NCI-H82 treated with DMSO at 0.1 percent for 48 hours (cell line): ENCODE results near the gene CYP4A11.
"Not testable (repeated sequence)": the region's sequence is repeated elsewhere in the genome, so short reads cannot be mapped to it uniquely, and the experiment has no call there.

Experiments used
- DNase-seq: peaks from one replicate; lab custom pipeline; 2025; ENCODE audit not compliant: unreplicated experiment; lab: John Stamatoyannopoulos, UW

CYP4A11 gene

DNA sequence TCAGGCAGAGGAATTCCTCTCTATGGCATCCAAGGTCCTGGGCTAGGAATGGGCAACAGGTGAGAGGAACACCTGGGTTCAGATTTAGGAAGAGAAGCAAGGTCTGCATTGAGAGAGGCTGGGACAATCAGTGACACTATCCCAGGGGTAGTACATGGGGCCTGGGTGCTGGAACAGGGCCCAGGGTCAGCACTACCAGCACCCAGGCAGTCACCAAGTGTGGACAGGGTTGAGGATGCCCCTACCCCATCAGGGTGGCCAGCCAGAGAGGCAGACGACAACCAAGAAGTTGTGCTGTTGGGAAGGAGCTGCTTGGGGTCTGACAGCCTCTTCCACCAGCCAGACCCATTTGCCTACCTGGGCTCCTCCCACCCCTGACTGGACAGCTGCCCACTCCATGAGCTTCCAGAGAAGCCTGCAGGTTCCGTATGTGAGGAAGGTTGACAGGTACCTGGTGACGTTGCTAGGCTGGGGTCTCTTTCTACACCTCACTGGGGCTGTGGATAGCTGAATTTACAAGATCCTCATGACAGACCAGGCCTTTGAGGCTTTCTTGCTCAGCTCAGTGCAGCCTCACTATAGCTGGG is 13.9 kb downstream of the CYP4A11 start:
- no peak for DNase-seq

DNA sequence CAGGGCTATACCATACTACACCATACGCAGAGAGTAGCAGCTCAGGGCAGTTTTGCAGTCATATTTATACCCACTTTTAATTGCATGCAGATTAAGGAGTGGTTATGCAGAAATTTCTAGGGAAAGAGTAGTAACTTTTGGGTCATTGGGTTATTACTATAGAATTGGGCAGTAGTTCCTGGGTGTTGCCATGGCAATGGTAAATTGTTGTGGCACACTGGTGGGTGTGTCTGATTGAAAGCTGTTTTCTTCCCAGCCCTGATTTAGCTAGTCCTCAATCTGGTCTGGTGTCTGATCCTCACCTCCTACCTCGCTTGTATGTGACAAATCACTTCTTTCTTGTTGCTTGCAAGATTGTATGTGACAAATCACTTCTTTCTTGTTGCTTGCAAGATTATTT is 30.5 kb downstream of the CYP4A11 start:
- DNase-seq: no peak

DNA sequence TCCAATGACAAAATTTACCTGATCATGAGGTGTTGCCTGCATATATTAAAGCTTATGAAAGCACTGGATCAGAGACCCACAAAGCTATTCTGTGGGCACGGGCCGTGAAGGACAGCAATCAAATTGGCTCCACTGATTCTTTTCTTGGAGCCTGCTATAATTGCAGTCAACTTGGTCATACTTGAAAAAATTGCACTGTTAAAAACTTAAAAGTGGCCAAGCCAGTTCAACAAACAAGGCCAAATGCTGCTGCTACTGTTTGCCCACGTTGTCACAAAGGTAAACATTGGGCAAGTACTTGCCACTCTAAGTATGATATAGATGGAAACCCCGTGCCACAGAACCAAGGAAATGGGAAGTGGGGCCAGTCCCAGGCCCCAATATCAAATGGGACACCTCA is 37.8 kb downstream of the CYP4A11 start:
- DNase-seq: no peak

- DNase-seq: no peak
Observed at GRCh38 chr1:46900401-46900800, 40.9 kb downstream of the CYP4A11 start.

DNA sequence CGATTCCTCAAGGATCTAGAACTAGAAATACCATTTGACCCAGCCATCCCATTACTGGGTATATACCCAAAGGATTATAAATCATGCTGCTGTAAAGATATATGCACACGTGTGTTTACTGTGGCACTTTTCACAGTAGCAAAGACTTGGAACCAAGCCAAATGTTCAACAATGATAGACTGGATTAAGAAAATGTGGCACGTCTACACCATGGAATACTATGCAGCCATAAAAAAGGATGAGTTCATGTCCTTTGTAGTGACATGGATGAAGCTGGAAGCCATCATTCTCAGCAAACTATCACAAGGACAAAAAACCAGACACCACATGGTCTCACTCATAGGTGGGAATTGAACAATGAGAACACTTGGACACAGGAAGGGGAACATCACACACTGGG is 59.6 kb downstream of the CYP4A11 start:
- not testable (repeated sequence) for DNase-seq
